ENCODE results near the gene NFATC2. TPM values are rescaled to one million over a fixed set of nuclear protein-coding genes. Genes with fewer than 3 reads are reported as not detected.

Gene NFATC2
- total and polyA plus RNA-seq, 2 of the 8 experiments (the other 6 are each of a cell fraction or from before 2014, with no cell fraction given): 0.27 to 0.91 TPM

- TF ChIP-seq CHD7 (IDR thresholded peaks at IDR 0.05; ENCODE audit: insufficient replicate concordance, low read length) (no peak), RAD21 (IDR thresholded peaks at IDR 0.05 in 1 of 2, conservative IDR thresholded peaks at IDR 0.05 in 1 of 2; ENCODE audit: low read depth in 2 of 2, low read length in 2 of 2) (no peak), RXRA (IDR thresholded peaks at IDR 0.05; ENCODE audit: insufficient read depth, low read depth, low read length) (no peak)
Measured at GRCh38 chr20:51498765-51499540, 43.6 kb downstream of the NFATC2 start (continued).
